SK-N-SH (cell line): ENCODE measurements around the gene SLC17A2.

Experiments
- CHD2 ChIP-seq: fragments of 150-350 bp; IDR thresholded peaks from 2 replicates; pipeline ENCODE4 v1.6.1; 2018; ENCODE audit warnings: low read length; ENCODE audit not compliant: partially characterized antibody
- EZH2phosphoT487 ChIP-seq: fragments of 200-600 bp; sonication (generic); IDR thresholded peaks from 2 replicates; pipeline ENCODE4 v1.6.1; 2017; ENCODE audit warnings: low read depth, mixed run types, mild to moderate bottlenecking, antibody characterized with exemption, moderate library complexity, borderline replicate concordance
- MEF2A ChIP-seq: IDR thresholded peaks from 2 replicates; pipeline ENCODE4 v1.4.0; 2012; ENCODE audit warnings: low read depth, borderline replicate concordance
- POLR2AphosphoS5 ChIP-seq: IDR thresholded peaks from 2 replicates; pipeline ENCODE4 v1.6.1; 2012; ENCODE audit warnings: low read depth, low read length
- RXRA ChIP-seq: IDR thresholded peaks from 2 replicates; pipeline ENCODE4 v1.4.0; 2012; ENCODE audit warnings: low read depth, mild to moderate bottlenecking, borderline replicate concordance
- YY1 ChIP-seq: IDR thresholded peaks from 2 replicates; pipeline ENCODE4 v1.4.0; 2012; ENCODE audit warnings: low read depth, mild to moderate bottlenecking
- TF ChIP-seq, protein P1 (sequence below): fragments of 200-600 bp; sonication (generic); IDR thresholded peaks from 2 replicates; pipeline ENCODE4 v1.6.1; 2017; ENCODE audit warnings: antibody characterized with exemption, mild to moderate bottlenecking, moderate library complexity
- TF ChIP-seq, protein P2 (sequence below): fragments of 150-350 bp; IDR thresholded peaks from 2 replicates; pipeline ENCODE4 v1.6.1; 2017; ENCODE audit warnings: antibody characterized with exemption, low read length, low read depth, borderline replicate concordance
- TF ChIP-seq, protein P3 (sequence below): IDR thresholded peaks from 2 replicates; pipeline ENCODE4 v1.6.1; 2012; ENCODE audit warnings: mild to moderate bottlenecking, low read depth, low read length, moderate library complexity
- TF ChIP-seq, protein P4 (sequence below): IDR thresholded peaks from 2 replicates; pipeline ENCODE4 v1.4.0; 2012; ENCODE audit warnings: low read depth, borderline replicate concordance

DNA sequence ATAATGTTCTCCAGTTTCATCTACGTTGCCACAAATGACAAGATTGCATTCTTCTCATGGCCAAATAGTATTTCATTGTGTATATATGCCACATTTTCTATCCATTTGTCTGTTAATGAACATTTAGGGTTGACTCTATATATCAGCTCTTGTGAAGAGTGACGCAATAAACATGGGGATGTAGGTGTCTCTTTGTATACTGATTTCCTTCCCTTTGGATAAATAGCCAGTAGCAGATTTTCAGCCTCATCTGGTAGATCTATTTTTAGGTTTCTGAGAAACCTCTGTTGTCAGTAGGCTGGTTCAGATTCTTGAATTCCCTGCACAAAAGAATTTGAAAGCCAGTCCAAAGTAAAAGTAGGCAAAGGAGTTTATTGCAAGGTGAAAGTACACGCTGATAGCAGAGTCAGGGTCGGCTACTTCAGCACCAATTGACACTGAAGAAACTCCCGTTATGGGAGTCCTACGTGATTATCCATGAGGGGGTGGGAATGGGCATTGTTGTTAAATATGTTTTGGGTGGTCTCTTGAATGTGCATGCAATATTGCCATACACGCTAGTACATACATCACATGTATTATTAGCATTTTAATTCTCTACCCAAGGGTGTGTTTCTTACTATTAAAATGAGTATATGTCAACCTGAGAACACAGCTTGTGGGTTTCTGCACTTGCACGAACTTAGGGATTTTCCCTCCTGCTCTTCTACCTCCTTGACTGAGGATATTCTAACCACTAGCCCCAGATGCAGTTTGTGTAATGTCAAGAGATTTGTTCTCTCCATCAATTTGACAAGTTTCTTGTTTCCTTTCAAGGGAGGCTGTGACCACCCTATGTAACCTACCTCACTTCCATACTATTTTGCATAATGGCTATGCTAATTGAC lies 14.4 kb upstream of the SLC17A2 start:
- TF ChIP-seq, protein P1, sequence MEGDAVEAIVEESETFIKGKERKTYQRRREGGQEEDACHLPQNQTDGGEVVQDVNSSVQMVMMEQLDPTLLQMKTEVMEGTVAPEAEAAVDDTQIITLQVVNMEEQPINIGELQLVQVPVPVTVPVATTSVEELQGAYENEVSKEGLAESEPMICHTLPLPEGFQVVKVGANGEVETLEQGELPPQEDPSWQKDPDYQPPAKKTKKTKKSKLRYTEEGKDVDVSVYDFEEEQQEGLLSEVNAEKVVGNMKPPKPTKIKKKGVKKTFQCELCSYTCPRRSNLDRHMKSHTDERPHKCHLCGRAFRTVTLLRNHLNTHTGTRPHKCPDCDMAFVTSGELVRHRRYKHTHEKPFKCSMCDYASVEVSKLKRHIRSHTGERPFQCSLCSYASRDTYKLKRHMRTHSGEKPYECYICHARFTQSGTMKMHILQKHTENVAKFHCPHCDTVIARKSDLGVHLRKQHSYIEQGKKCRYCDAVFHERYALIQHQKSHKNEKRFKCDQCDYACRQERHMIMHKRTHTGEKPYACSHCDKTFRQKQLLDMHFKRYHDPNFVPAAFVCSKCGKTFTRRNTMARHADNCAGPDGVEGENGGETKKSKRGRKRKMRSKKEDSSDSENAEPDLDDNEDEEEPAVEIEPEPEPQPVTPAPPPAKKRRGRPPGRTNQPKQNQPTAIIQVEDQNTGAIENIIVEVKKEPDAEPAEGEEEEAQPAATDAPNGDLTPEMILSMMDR, result no peak
- TF ChIP-seq, protein P2, sequence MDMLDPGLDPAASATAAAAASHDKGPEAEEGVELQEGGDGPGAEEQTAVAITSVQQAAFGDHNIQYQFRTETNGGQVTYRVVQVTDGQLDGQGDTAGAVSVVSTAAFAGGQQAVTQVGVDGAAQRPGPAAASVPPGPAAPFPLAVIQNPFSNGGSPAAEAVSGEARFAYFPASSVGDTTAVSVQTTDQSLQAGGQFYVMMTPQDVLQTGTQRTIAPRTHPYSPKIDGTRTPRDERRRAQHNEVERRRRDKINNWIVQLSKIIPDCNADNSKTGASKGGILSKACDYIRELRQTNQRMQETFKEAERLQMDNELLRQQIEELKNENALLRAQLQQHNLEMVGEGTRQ, result no peak
- TF ChIP-seq EZH2phosphoT487 (no peak), CHD2 (no peak), RXRA (no peak), YY1 (no peak), MEF2A (no peak), POLR2AphosphoS5 (no peak)
- TF ChIP-seq, protein P3, sequence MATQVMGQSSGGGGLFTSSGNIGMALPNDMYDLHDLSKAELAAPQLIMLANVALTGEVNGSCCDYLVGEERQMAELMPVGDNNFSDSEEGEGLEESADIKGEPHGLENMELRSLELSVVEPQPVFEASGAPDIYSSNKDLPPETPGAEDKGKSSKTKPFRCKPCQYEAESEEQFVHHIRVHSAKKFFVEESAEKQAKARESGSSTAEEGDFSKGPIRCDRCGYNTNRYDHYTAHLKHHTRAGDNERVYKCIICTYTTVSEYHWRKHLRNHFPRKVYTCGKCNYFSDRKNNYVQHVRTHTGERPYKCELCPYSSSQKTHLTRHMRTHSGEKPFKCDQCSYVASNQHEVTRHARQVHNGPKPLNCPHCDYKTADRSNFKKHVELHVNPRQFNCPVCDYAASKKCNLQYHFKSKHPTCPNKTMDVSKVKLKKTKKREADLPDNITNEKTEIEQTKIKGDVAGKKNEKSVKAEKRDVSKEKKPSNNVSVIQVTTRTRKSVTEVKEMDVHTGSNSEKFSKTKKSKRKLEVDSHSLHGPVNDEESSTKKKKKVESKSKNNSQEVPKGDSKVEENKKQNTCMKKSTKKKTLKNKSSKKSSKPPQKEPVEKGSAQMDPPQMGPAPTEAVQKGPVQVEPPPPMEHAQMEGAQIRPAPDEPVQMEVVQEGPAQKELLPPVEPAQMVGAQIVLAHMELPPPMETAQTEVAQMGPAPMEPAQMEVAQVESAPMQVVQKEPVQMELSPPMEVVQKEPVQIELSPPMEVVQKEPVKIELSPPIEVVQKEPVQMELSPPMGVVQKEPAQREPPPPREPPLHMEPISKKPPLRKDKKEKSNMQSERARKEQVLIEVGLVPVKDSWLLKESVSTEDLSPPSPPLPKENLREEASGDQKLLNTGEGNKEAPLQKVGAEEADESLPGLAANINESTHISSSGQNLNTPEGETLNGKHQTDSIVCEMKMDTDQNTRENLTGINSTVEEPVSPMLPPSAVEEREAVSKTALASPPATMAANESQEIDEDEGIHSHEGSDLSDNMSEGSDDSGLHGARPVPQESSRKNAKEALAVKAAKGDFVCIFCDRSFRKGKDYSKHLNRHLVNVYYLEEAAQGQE, result no peak
- TF ChIP-seq, protein P4, sequence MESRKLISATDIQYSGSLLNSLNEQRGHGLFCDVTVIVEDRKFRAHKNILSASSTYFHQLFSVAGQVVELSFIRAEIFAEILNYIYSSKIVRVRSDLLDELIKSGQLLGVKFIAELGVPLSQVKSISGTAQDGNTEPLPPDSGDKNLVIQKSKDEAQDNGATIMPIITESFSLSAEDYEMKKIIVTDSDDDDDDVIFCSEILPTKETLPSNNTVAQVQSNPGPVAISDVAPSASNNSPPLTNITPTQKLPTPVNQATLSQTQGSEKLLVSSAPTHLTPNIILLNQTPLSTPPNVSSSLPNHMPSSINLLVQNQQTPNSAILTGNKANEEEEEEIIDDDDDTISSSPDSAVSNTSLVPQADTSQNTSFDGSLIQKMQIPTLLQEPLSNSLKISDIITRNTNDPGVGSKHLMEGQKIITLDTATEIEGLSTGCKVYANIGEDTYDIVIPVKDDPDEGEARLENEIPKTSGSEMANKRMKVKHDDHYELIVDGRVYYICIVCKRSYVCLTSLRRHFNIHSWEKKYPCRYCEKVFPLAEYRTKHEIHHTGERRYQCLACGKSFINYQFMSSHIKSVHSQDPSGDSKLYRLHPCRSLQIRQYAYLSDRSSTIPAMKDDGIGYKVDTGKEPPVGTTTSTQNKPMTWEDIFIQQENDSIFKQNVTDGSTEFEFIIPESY, result no peak
